Measurements from ENCODE around the gene PEAK1. TPM values are rescaled to one million over a fixed set of nuclear protein-coding genes. Genes with fewer than 3 reads are reported as not detected.

PEAK1 gene
- total RNA-seq, 1 experiment from 2014 or later = 58.7 TPM

GRCh38 chr15:77115179-77115578 lies 304.7 kb downstream of the PEAK1 start:
- ChIA-PET POLR2A (no interaction called here), CTCF (no interaction called here)
- TF ChIP-seq POLR2AphosphoS5 (IDR thresholded peaks at IDR 0.05; ENCODE audit: low read depth, low read length) (no peak), SIN3A (IDR thresholded peaks at IDR 0.05; ENCODE audit: borderline replicate concordance, insufficient read depth, low read depth, low read length) (no peak), TCF7L2 (IDR thresholded peaks at IDR 0.05; ENCODE audit: low read depth, low read length) (no peak), CTCF (IDR thresholded peaks at IDR 0.05) (no peak)
- TF ChIP-seq, protein P1, sequence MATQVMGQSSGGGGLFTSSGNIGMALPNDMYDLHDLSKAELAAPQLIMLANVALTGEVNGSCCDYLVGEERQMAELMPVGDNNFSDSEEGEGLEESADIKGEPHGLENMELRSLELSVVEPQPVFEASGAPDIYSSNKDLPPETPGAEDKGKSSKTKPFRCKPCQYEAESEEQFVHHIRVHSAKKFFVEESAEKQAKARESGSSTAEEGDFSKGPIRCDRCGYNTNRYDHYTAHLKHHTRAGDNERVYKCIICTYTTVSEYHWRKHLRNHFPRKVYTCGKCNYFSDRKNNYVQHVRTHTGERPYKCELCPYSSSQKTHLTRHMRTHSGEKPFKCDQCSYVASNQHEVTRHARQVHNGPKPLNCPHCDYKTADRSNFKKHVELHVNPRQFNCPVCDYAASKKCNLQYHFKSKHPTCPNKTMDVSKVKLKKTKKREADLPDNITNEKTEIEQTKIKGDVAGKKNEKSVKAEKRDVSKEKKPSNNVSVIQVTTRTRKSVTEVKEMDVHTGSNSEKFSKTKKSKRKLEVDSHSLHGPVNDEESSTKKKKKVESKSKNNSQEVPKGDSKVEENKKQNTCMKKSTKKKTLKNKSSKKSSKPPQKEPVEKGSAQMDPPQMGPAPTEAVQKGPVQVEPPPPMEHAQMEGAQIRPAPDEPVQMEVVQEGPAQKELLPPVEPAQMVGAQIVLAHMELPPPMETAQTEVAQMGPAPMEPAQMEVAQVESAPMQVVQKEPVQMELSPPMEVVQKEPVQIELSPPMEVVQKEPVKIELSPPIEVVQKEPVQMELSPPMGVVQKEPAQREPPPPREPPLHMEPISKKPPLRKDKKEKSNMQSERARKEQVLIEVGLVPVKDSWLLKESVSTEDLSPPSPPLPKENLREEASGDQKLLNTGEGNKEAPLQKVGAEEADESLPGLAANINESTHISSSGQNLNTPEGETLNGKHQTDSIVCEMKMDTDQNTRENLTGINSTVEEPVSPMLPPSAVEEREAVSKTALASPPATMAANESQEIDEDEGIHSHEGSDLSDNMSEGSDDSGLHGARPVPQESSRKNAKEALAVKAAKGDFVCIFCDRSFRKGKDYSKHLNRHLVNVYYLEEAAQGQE (IDR thresholded peaks at IDR 0.05; ENCODE audit: insufficient read depth in 1 of 2, low read depth in 2 of 2, low read length in 1 of 2) = no peak
- no TSS peak for BruUV-seq (replicated peaks)
- Histone ChIP-seq H3K9me3 (ENCODE audit: control insufficient read depth, insufficient read depth, low read depth, low read length) (no peaks in the 10 kb centered on the region), H3K4me3 (ENCODE audit: low read depth in 2 of 2, low read length in 2 of 2) (no peak overlapping the region), H3K27me3 (ENCODE audit: control insufficient read depth, insufficient read depth, low read length) (no peaks in the 10 kb centered on the region), H3K4me1 (ENCODE audit: control insufficient read depth, insufficient read depth, low read length) (peaks cover 11% of the 10 kb centered on the region), H3K27ac (ENCODE audit: low read length) (no peak overlapping the region), H3K36me3 (ENCODE audit: control insufficient read depth, insufficient read depth, low read length) (no peaks in the 10 kb centered on the region)
- ATAC-seq = no peak
- DNase-seq (ENCODE audit: low read depth, low spot score) = no peak
- intact Hi-C loops (cut with micrococcal nuclease; ENCODE audit: unreplicated experiment) = no loop called here
- in situ Hi-C loops (cut with HindIII; ENCODE audit: low pct_unique_long_range_greater_than_20kb, low sequenced_read_pairs) = no loop called here

DNA sequence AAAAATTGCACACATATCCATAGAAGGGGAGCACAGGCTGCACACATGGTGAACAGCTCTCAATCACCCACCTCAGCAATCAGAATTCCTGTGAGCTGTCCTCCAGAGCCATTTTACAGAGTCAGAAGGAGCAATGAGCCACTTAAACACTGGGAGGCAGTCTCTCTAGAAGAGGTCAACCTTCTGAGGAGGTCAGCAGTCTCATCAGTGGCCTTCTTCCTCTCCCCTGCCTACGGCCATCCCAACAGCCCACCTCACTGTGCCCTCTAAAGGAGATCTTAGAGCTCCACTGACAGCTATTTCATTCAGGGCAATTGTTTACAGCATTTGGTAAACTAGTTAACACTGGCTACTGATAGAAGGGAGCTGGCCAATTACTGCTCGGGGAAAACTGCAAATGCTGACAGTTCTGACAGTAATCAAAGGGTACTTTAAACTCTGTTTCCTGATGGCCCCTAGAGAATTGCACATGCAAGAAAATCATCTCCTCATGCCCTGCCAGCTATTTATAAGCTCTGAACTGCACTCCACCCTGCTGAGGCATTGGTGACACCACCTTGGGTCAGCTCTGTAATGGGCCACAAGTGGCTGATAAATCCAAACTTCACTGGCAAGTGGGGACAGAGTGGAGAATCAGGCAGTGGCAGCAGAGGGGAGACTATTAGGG lies 306.9 kb downstream of the PEAK1 start:
- ATAC-seq (no peak), DNase-seq (ENCODE audit: low read depth, low spot score) (no peak)
- H3K27me3 ChIP-seq (ENCODE audit: control insufficient read depth, insufficient read depth, low read length) = no peaks in the 10 kb centered on the region
- no peak overlapping the region for H3K27ac ChIP-seq (ENCODE audit: low read length)
- TF ChIP-seq TCF7L2 (IDR thresholded peaks at IDR 0.05; ENCODE audit: low read depth, low read length) (no peak), POLR2AphosphoS5 (IDR thresholded peaks at IDR 0.05; ENCODE audit: low read depth, low read length) (no peak), SIN3A (IDR thresholded peaks at IDR 0.05; ENCODE audit: borderline replicate concordance, insufficient read depth, low read depth, low read length) (no peak), CTCF (IDR thresholded peaks at IDR 0.05) (no peak)
- TF ChIP-seq, protein P1 (IDR thresholded peaks at IDR 0.05; ENCODE audit: insufficient read depth in 1 of 2, low read depth in 2 of 2, low read length in 1 of 2) = no peak
- intact Hi-C loops (cut with micrococcal nuclease; ENCODE audit: unreplicated experiment) (no loop called here), in situ Hi-C loops (cut with HindIII; ENCODE audit: low pct_unique_long_range_greater_than_20kb, low sequenced_read_pairs) (no loop called here)
- BruUV-seq (replicated peaks) = no TSS peak
- H3K4me1 ChIP-seq (ENCODE audit: control insufficient read depth, insufficient read depth, low read length) = no peaks in the 10 kb centered on the region
- H3K36me3 ChIP-seq (ENCODE audit: control insufficient read depth, insufficient read depth, low read length) = no peaks in the 10 kb centered on the region
- ChIA-PET CTCF (interaction anchor here (1.2 kb wide), 1 partner anchor 384 kb away, joined by 4 read pairs; no protein-coding TSS in a partner anchor), POLR2A (interaction anchor here (0.6 kb wide), 2 partner anchors 12 to 42 kb away, joined by 3 read pairs; partner anchors contain the start of gene TSPAN3)
- no peak overlapping the region for H3K4me3 ChIP-seq (ENCODE audit: low read depth in 2 of 2, low read length in 2 of 2)
- H3K9me3 ChIP-seq (ENCODE audit: control insufficient read depth, insufficient read depth, low read depth, low read length) = no peaks in the 10 kb centered on the region
